Activated CD8-positive, alpha-beta memory T cell treated with anti-CD3 and anti-CD28 coated beads for 1 hour (primary cell): ENCODE measurements around the gene DAPK2.
"Not testable (repeated sequence)": the region's sequence is repeated elsewhere in the genome, so short reads cannot be mapped to it uniquely, and the experiment has no call there.

Experiments
- DNase-seq, 2 donors: peaks; one replicate each; pipeline ENCODE4 v3.0.0-alpha.2; 2020; ENCODE audit warnings: low read depth in 1 of 2; ENCODE audit errors: extremely low read depth in 1 of 2

Gene DAPK2

GRCh38 chr15:64058279-64058678, 12.0 kb upstream of the DAPK2 start:
- no peak for DNase-seq

- not testable (repeated sequence) for DNase-seq
These were observed 7.4 kb upstream of the DAPK2 start for GRCh38 chr15:64053674-64054073.

- DNase-seq, result no peak
These were observed 6.7 kb upstream of the DAPK2 start for GRCh38 chr15:64052925-64053491.

- no peak for DNase-seq
These were observed 5.3 kb upstream of the DAPK2 start for GRCh38 chr15:64051407-64052259.

- DNase-seq, result no peak
These were observed 4.8 kb upstream of the DAPK2 start for GRCh38 chr15:64051093-64051402.

GRCh38 chr15:64050281-64051092, 4.2 kb upstream of the DAPK2 start:
- no peak for DNase-seq

- DNase-seq, result no peak
These were observed 2.6 kb upstream of the DAPK2 start for GRCh38 chr15:64048781-64049460.

- peak in 1 of 2 donors; percentile 18 for DNase-seq
These were observed 388 bp downstream of the DAPK2 start for GRCh38 chr15:64045774-64046420.

- no peak for DNase-seq
These were observed 1.2 kb downstream of the DAPK2 start for GRCh38 chr15:64045101-64045435.

GRCh38 chr15:64044300-64045100, 1.8 kb downstream of the DAPK2 start:
- no peak for DNase-seq

- DNase-seq, result no peak
These were observed 7.2 kb downstream of the DAPK2 start for GRCh38 chr15:64038878-64039610.

GRCh38 chr15:64037966-64038365, 8.3 kb downstream of the DAPK2 start:
- DNase-seq, result no peak

- no peak for DNase-seq
These were observed 9.2 kb downstream of the DAPK2 start for GRCh38 chr15:64037116-64037515.

- no peak for DNase-seq
These were observed 10.8 kb downstream of the DAPK2 start for GRCh38 chr15:64035525-64035924.

- no peak for DNase-seq
These were observed 11.8 kb downstream of the DAPK2 start for GRCh38 chr15:64034519-64034918.

GRCh38 chr15:64032329-64032728, 14.0 kb downstream of the DAPK2 start:
- DNase-seq, result no peak

GRCh38 chr15:64030123-64030522, 16.2 kb downstream of the DAPK2 start:
- DNase-seq, result no peak

GRCh38 chr15:64029633-64030032, 16.7 kb downstream of the DAPK2 start:
- DNase-seq, result no peak

GRCh38 chr15:64029110-64029509, 17.2 kb downstream of the DAPK2 start:
- DNase-seq, result no peak
